ENCODE measurements around the gene SMCO2.

GRCh38 chr12:27549801-27550652 lies 103.5 kb downstream of the SMCO2 start:
- TF ChIP-seq CTCF (IDR thresholded peaks at IDR 0.05) (no peak), POLR2A (IDR thresholded peaks at IDR 0.05) (no peak)

Data from prostate gland (tissue), 2 donors.